ENCODE results near the gene PDE4B.

The PDE4B gene

GRCh38 chr1:66044912-66045311 is 252.2 kb downstream of the PDE4B start:
- Histone ChIP-seq H3K9me2 (replicated peaks; ENCODE audit: low read depth, low read length) (no peaks in the 10 kb centered on the region), H3K4me3 (ENCODE audit: low read length, poor library complexity, severe bottlenecking) (no peak overlapping the region), H3F3A (ENCODE audit: low read depth) (no peaks in the 10 kb centered on the region), H2AFZ (ENCODE audit: low read length) (no peak overlapping the region), H3K27me3 (ENCODE audit: insufficient read depth, low read length, poor library complexity, severe bottlenecking) (no peaks in the 10 kb centered on the region), H3K79me2 (ENCODE audit: insufficient read depth, low read length) (no peaks in the 10 kb centered on the region), H3K4me2 (ENCODE audit: low read depth, low read length, poor library complexity, severe bottlenecking) (no peak overlapping the region), H3K9ac (ENCODE audit: low read depth, low read length, poor library complexity, severe bottlenecking) (no peak overlapping the region), H3K4me1 (ENCODE audit: insufficient read depth, low read length, poor library complexity, severe bottlenecking) (peaks cover 5% of the 10 kb centered on the region), H4K20me1 (ENCODE audit: insufficient read depth, low read length, poor library complexity, severe bottlenecking) (no peaks in the 10 kb centered on the region), H3K9me3 (ENCODE audit: insufficient read depth, low read depth, low read length) (no peaks in the 10 kb centered on the region), H3K36me3 (ENCODE audit: insufficient read depth, low read length) (no peaks in the 10 kb centered on the region)
- no peak for TF ChIP-seq CTCF (conservative IDR thresholded peaks at IDR 0.05; ENCODE audit: low read length)
- TF ChIP-seq EZH2phosphoT487 (IDR thresholded peaks at IDR 0.05; ENCODE audit: borderline replicate concordance): no peak

- Histone ChIP-seq H3K27me3 (ENCODE audit: insufficient read depth, low read length, poor library complexity, severe bottlenecking) (no peaks in the 10 kb centered on the region), H3K36me3 (ENCODE audit: insufficient read depth, low read length) (no peaks in the 10 kb centered on the region), H4K20me1 (ENCODE audit: insufficient read depth, low read length, poor library complexity, severe bottlenecking) (no peaks in the 10 kb centered on the region), H3K9me3 (ENCODE audit: insufficient read depth, low read depth, low read length) (no peaks in the 10 kb centered on the region), H3F3A (ENCODE audit: low read depth) (no peaks in the 10 kb centered on the region), H3K79me2 (ENCODE audit: insufficient read depth, low read length) (no peaks in the 10 kb centered on the region), H2AFZ (ENCODE audit: low read length) (no peak overlapping the region), H3K9me2 (replicated peaks; ENCODE audit: low read depth, low read length) (no peaks in the 10 kb centered on the region), H3K4me2 (ENCODE audit: low read depth, low read length, poor library complexity, severe bottlenecking) (no peak overlapping the region), H3K4me1 (ENCODE audit: insufficient read depth, low read length, poor library complexity, severe bottlenecking) (peaks cover 5% of the 10 kb centered on the region), H3K4me3 (ENCODE audit: low read length, poor library complexity, severe bottlenecking) (no peak overlapping the region), H3K9ac (ENCODE audit: low read depth, low read length, poor library complexity, severe bottlenecking) (no peak overlapping the region)
- no peak for TF ChIP-seq CTCF (conservative IDR thresholded peaks at IDR 0.05; ENCODE audit: low read length)
- no peak for TF ChIP-seq EZH2phosphoT487 (IDR thresholded peaks at IDR 0.05; ENCODE audit: borderline replicate concordance)
Measured at GRCh38 chr1:66046415-66046814, 253.7 kb downstream of the PDE4B start.

GRCh38 chr1:66048011-66048410 is 255.3 kb downstream of the PDE4B start:
- no peaks in the 10 kb centered on the region for H3K79me2 ChIP-seq (ENCODE audit: insufficient read depth, low read length)
- no peaks in the 10 kb centered on the region for H3K9me3 ChIP-seq (ENCODE audit: insufficient read depth, low read depth, low read length)
- H3K9me2 ChIP-seq (replicated peaks; ENCODE audit: low read depth, low read length): no peaks in the 10 kb centered on the region
- H3K4me2 ChIP-seq (ENCODE audit: low read depth, low read length, poor library complexity, severe bottlenecking): no peak overlapping the region
- H4K20me1 ChIP-seq (ENCODE audit: insufficient read depth, low read length, poor library complexity, severe bottlenecking): no peaks in the 10 kb centered on the region
- no peaks in the 10 kb centered on the region for H3K36me3 ChIP-seq (ENCODE audit: insufficient read depth, low read length)
- H3K9ac ChIP-seq (ENCODE audit: low read depth, low read length, poor library complexity, severe bottlenecking): no peak overlapping the region
- H3K4me3 ChIP-seq (ENCODE audit: low read length, poor library complexity, severe bottlenecking): no peak overlapping the region
- no peaks in the 10 kb centered on the region for H3F3A ChIP-seq (ENCODE audit: low read depth)
- peaks cover 5% of the 10 kb centered on the region for H3K4me1 ChIP-seq (ENCODE audit: insufficient read depth, low read length, poor library complexity, severe bottlenecking)
- no peak for TF ChIP-seq CTCF (conservative IDR thresholded peaks at IDR 0.05; ENCODE audit: low read length)
- no peak for TF ChIP-seq EZH2phosphoT487 (IDR thresholded peaks at IDR 0.05; ENCODE audit: borderline replicate concordance)
- no peak overlapping the region for H2AFZ ChIP-seq (ENCODE audit: low read length)
- no peaks in the 10 kb centered on the region for H3K27me3 ChIP-seq (ENCODE audit: insufficient read depth, low read length, poor library complexity, severe bottlenecking)

Data from Loucy (cell line).